ENCODE results near the gene TMEM125. TPM values are rescaled to one million over a fixed set of nuclear protein-coding genes. Genes with fewer than 3 reads are reported as not detected.

Gene TMEM125
- total and polyA plus RNA-seq, 4 donors: 7.5 to 19.3 (median 10.5) TPM

DNA sequence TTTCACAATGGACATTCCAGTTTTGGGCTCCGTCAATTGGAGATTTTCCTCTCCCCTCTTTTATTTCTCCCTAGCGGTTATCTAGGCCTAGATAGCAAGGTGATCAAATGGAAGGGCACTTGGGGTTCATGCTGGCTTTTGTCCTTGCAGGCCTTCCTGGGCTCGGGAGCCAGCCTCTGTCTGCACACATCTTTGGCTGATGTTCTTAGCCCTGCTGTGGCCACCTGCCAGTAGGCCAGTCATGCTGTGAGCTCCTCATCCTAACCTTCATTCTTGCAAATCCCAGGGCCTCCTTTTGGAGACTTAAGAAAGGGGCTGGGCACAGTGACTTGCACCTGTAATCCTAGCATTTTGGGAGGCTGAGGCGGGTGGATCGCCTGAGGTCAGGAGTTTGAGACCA is 44.5 kb downstream of the TMEM125 start:
- DNase-seq (ENCODE audit: low read depth in 4 of 6, low spot score in 6 of 6): no peak
- WGBS (ENCODE audit: insufficient coverage): 67% methylated on average over 2 of the region's 5 CpGs
- H3K27ac ChIP-seq (ENCODE audit: low read depth, low read length): no peak overlapping the region

DNA sequence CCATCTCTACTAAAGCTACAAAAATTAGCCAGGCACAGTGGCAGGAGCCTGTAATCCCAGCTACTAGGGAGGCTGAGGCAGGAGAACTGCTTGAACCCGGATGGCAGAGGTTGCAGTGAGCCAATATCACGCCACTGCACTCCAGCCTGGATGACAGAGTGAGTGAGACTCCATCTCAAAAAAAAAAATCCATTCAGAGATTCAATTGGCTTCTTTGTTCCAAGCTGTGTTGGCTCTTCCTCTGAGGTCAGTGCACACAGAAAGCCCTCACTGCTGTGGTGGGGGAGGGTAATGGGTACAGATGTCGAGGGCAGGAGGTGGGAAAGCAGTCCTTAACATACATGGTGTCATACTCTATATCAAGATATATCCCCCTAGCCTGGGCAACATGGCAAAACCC is 45.7 kb downstream of the TMEM125 start:
- peak overlapping the region; percentile 47 for H3K27ac ChIP-seq (ENCODE audit: low read depth, low read length)
- 75% methylated on average over 1 of the region's 3 CpGs for WGBS (ENCODE audit: insufficient coverage)

More for the DNA sequence above, 44.5 kb downstream of the TMEM125 start:
- no peaks in the 10 kb centered on the region for H3K9me3 ChIP-seq (ENCODE audit: control insufficient read depth, insufficient read depth, low read length)
- H3K4me1 ChIP-seq (ENCODE audit: control insufficient read depth, insufficient read depth, low read length): peaks cover 15% of the 10 kb centered on the region
- H3K4me3 ChIP-seq (ENCODE audit: low read depth, low read length): no peak overlapping the region
- H3K27me3 ChIP-seq (ENCODE audit: control insufficient read depth, insufficient read depth, low read length): no peaks in the 10 kb centered on the region
- H3K36me3 ChIP-seq (ENCODE audit: control insufficient read depth, insufficient read depth, low read length): peaks cover 3% of the 10 kb centered on the region

DNA sequence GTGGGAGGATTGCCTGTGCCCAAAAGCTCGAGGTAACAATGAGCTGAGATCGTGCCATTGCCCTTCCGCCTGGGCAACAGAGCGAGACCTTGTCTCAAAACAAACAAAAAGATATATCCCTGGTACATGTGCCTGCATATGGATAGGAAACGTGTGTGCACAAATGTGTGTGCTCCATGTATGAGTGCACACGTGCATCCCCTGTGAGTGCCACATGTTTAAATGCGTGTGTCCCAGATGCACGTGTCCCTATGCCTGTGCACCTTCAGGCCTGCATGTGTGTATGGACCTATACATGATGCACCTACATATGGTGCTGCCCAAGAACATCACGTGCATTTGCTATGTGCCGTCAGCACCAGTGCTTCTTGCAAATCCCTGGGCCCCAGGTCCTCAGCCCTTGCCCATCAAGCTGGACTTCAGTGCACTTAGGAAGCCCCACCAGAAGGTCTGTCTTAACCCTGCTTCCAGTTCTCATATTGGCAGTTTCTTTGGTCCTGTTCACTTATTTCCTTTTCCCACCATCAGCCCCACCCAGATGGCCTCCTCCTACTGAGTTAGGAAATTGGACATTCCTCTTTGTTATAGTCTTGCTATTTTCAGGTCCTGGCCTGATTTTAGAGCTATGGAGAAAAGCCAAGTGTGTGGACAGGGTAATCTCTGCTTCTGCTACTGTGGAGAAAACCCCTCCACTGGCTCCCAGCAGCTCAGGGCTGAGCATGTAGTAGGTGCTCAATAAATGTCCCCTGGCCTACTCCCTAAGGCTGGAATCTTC is 46.4 kb downstream of the TMEM125 start:
- Histone ChIP-seq H3K27ac (ENCODE audit: low read depth, low read length) (no peak overlapping the region), H3K36me3 (ENCODE audit: control insufficient read depth, insufficient read depth, low read length) (peaks cover 3% of the 10 kb centered on the region), H3K9me3 (ENCODE audit: control insufficient read depth, insufficient read depth, low read length) (no peaks in the 10 kb centered on the region), H3K4me3 (ENCODE audit: low read depth, low read length) (no peak overlapping the region), H3K4me1 (ENCODE audit: control insufficient read depth, insufficient read depth, low read length) (peaks cover 15% of the 10 kb centered on the region), H3K27me3 (ENCODE audit: control insufficient read depth, insufficient read depth, low read length) (no peaks in the 10 kb centered on the region)
- DNase-seq (ENCODE audit: low read depth in 4 of 6, low spot score in 6 of 6): no peak
- 91% methylated on average over 10 of the region's 10 CpGs for WGBS (ENCODE audit: insufficient coverage)

More for the DNA sequence above, 45.7 kb downstream of the TMEM125 start:
- Histone ChIP-seq H3K4me3 (ENCODE audit: low read depth, low read length) (no peak overlapping the region), H3K27me3 (ENCODE audit: control insufficient read depth, insufficient read depth, low read length) (no peaks in the 10 kb centered on the region), H3K9me3 (ENCODE audit: control insufficient read depth, insufficient read depth, low read length) (no peaks in the 10 kb centered on the region), H3K36me3 (ENCODE audit: control insufficient read depth, insufficient read depth, low read length) (peaks cover 3% of the 10 kb centered on the region), H3K4me1 (ENCODE audit: control insufficient read depth, insufficient read depth, low read length) (peaks cover 15% of the 10 kb centered on the region)
- DNase-seq (ENCODE audit: low read depth in 4 of 6, low spot score in 6 of 6): no peak

DNA sequence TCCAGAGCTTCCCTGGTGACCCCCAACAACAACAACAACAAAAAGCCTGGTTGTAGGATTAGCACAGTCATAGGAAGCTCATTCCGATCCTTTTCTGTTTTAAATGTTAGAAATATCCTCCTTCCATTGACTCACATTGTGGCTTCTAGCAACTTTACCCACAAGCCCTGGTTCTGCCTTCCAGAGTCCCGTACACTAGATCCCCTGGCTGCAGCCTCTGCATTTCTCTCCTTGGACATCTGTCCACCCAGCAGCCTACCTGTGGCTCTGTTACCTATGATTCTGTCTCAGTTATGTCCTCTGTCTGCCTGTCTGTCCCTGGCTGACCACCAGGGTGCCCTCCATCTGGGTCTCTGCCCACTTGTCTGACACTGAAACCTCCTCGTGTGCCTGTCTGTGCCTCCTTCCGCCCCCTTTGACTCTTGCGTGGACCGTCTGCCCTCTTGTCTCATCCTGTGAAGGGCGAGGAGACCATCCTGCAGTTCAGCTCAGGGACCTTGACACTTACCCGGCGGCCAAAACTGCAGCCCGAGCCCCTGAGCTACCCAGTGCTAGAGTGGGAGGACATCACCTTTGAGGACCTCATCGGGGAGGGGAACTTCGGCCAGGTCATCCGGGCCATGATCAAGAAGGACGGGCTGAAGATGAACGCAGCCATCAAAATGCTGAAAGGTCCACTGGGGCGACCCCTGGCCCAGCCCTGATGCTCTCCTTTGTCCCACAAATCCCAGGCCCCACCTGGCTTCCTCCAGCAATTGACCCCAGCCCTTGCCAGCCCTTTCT is 47.1 kb downstream of the TMEM125 start:
- WGBS (ENCODE audit: insufficient coverage): 86% methylated on average over 15 of the region's 16 CpGs
- Histone ChIP-seq H3K27me3 (ENCODE audit: control insufficient read depth, insufficient read depth, low read length) (no peaks in the 10 kb centered on the region), H3K4me3 (ENCODE audit: low read depth, low read length) (no peak overlapping the region), H3K27ac (ENCODE audit: low read depth, low read length) (no peak overlapping the region), H3K4me1 (ENCODE audit: control insufficient read depth, insufficient read depth, low read length) (peaks cover 15% of the 10 kb centered on the region), H3K9me3 (ENCODE audit: control insufficient read depth, insufficient read depth, low read length) (no peaks in the 10 kb centered on the region), H3K36me3 (ENCODE audit: control insufficient read depth, insufficient read depth, low read length) (peaks cover 3% of the 10 kb centered on the region)
- no peak for DNase-seq (ENCODE audit: low read depth in 4 of 6, low spot score in 6 of 6)

DNA sequence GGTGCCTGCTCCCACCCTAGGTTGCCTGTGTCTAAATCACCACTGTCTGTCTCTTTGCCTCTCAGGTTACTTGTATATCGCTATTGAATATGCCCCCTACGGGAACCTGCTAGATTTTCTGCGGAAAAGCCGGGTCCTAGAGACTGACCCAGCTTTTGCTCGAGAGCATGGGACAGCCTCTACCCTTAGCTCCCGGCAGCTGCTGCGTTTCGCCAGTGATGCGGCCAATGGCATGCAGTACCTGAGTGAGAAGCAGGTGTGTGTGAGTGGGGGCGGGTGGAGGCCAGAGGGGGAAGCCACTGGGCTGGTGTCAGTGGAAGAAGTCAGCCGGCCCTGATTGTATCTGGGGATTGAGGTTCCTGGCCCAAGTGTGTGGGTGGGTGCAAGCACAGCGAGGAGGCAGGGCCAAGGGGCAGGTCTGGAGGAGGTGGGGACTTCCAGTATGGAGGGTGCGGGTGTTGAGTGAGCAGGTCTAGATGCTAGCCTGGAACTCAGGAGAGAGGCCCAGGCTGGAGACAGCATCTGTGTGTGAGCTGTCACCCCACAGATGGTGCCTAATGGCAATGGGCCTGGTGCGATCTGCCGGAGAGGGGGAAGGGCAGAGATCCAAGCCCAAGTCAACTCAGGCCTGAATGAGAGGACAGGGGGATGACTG is 48.2 kb downstream of the TMEM125 start:
- no peaks in the 10 kb centered on the region for H3K27me3 ChIP-seq (ENCODE audit: control insufficient read depth, insufficient read depth, low read length)
- no peak overlapping the region for H3K27ac ChIP-seq (ENCODE audit: low read depth, low read length)
- no peak overlapping the region for H3K4me3 ChIP-seq (ENCODE audit: low read depth, low read length)
- H3K9me3 ChIP-seq (ENCODE audit: control insufficient read depth, insufficient read depth, low read length): no peaks in the 10 kb centered on the region
- peak in 2 of 6 donors; percentile 2 to 60 for DNase-seq (ENCODE audit: low read depth in 4 of 6, low spot score in 6 of 6)
- WGBS (ENCODE audit: insufficient coverage): 75% methylated on average over 15 of the region's 15 CpGs
- H3K4me1 ChIP-seq (ENCODE audit: control insufficient read depth, insufficient read depth, low read length): peaks cover 15% of the 10 kb centered on the region
- H3K36me3 ChIP-seq (ENCODE audit: control insufficient read depth, insufficient read depth, low read length): peaks cover 3% of the 10 kb centered on the region

DNA sequence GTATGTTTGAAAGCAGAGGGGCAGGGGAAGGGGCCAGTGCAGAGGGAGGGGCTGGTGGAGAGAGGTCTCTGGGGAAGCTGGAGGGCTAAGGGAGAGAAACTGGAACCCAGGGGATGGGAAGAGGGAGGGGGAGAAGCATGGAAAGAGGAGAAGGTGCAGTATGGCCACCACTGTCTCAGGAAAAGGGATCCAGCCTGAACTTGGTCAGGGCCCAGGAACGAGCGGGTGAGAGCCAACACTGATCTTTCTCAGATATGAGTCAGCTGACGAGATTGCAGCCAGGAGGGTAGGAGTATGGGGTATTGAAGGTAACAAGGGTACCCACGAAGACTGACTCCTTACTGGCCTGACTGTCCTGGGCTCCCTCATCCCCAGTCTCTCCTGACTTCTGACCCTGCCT is 49.0 kb downstream of the TMEM125 start:
- no peak overlapping the region for H3K4me3 ChIP-seq (ENCODE audit: low read depth, low read length)
- no peaks in the 10 kb centered on the region for H3K27me3 ChIP-seq (ENCODE audit: control insufficient read depth, insufficient read depth, low read length)
- peaks cover 15% of the 10 kb centered on the region for H3K4me1 ChIP-seq (ENCODE audit: control insufficient read depth, insufficient read depth, low read length)
- no peak for DNase-seq (ENCODE audit: low read depth in 4 of 6, low spot score in 6 of 6)
- no peaks in the 10 kb centered on the region for H3K9me3 ChIP-seq (ENCODE audit: control insufficient read depth, insufficient read depth, low read length)
- 71% methylated on average over 2 of the region's 4 CpGs for WGBS (ENCODE audit: insufficient coverage)
- H3K27ac ChIP-seq (ENCODE audit: low read depth, low read length): no peak overlapping the region
- H3K36me3 ChIP-seq (ENCODE audit: control insufficient read depth, insufficient read depth, low read length): no peaks in the 10 kb centered on the region

DNA sequence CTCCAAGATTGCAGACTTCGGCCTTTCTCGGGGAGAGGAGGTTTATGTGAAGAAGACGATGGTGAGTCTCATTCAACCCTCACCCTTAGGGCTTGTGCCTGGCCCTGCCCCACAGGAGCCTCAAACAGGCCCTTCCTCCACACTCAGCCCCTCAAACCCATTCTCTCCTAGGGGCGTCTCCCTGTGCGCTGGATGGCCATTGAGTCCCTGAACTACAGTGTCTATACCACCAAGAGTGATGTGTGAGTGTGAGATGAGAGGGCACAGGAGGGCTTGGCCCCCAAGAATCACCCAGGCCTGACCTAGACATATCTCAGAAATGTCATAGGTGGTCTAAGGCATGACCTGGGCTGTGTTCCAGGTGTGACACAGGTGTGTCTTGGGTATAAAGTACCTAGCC is 49.5 kb downstream of the TMEM125 start:
- no peak for DNase-seq (ENCODE audit: low read depth in 4 of 6, low spot score in 6 of 6)
- H3K27ac ChIP-seq (ENCODE audit: low read depth, low read length): no peak overlapping the region
- H3K36me3 ChIP-seq (ENCODE audit: control insufficient read depth, insufficient read depth, low read length): no peaks in the 10 kb centered on the region
- H3K4me1 ChIP-seq (ENCODE audit: control insufficient read depth, insufficient read depth, low read length): peaks cover 15% of the 10 kb centered on the region
- no peaks in the 10 kb centered on the region for H3K9me3 ChIP-seq (ENCODE audit: control insufficient read depth, insufficient read depth, low read length)
- H3K4me3 ChIP-seq (ENCODE audit: low read depth, low read length): no peak overlapping the region
- no peaks in the 10 kb centered on the region for H3K27me3 ChIP-seq (ENCODE audit: control insufficient read depth, insufficient read depth, low read length)
- WGBS (ENCODE audit: insufficient coverage): no CpG with 5 or more reads among the region's 5 CpGs

DNA sequence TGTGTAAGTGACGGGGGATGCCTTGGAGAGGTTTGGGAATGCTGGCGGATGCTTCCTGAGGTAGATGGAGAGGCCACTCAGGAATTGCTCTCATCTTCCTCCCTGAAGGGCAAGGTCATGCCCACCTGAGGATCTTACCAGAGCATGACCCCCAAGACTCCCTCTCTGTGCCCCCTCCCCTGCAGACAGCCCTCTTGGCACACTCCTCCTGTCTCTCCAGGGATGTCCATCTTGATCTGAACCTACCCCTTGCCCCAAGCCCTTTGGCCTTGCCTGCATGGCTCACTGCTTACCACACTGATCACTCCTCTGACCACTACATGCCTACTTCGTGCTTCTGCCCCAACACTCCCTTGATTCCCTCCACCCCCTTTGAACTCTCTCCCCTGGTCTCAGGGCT is 50.0 kb downstream of the TMEM125 start:
- DNase-seq (ENCODE audit: low read depth in 4 of 6, low spot score in 6 of 6): no peak
- 100% methylated on average over 1 of the region's 3 CpGs for WGBS (ENCODE audit: insufficient coverage)
- Histone ChIP-seq H3K9me3 (ENCODE audit: control insufficient read depth, insufficient read depth, low read length) (no peaks in the 10 kb centered on the region), H3K4me3 (ENCODE audit: low read depth, low read length) (no peak overlapping the region), H3K4me1 (ENCODE audit: control insufficient read depth, insufficient read depth, low read length) (peaks cover 15% of the 10 kb centered on the region), H3K36me3 (ENCODE audit: control insufficient read depth, insufficient read depth, low read length) (no peaks in the 10 kb centered on the region), H3K27ac (ENCODE audit: low read depth, low read length) (no peak overlapping the region), H3K27me3 (ENCODE audit: control insufficient read depth, insufficient read depth, low read length) (no peaks in the 10 kb centered on the region)

DNA sequence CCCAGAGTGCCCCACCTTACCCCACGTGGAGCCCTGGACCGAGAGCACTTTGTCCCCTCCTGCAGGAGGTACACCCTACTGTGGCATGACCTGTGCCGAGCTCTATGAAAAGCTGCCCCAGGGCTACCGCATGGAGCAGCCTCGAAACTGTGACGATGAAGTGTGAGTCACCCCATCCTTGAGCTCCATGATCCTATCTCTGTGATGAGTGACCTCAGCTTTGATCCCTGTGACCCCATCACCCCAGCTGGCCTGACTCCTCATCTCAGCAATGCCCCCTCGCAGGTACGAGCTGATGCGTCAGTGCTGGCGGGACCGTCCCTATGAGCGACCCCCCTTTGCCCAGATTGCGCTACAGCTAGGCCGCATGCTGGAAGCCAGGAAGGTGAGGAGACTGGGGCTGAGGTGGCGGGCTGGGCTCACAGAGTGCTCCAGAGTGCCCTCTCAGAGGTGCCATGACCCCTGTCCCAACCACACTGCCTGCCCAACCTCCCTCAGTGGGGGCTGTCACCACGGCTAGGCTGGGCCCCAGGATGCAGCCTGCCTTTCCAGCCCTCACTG is 51.6 kb downstream of the TMEM125 start:
- H3K27ac ChIP-seq (ENCODE audit: low read depth, low read length): no peak overlapping the region
- no peaks in the 10 kb centered on the region for H3K9me3 ChIP-seq (ENCODE audit: control insufficient read depth, insufficient read depth, low read length)
- H3K4me1 ChIP-seq (ENCODE audit: control insufficient read depth, insufficient read depth, low read length): peaks cover 5% of the 10 kb centered on the region
- DNase-seq (ENCODE audit: low read depth in 4 of 6, low spot score in 6 of 6): no peak
- H3K4me3 ChIP-seq (ENCODE audit: low read depth, low read length): no peak overlapping the region
- H3K36me3 ChIP-seq (ENCODE audit: control insufficient read depth, insufficient read depth, low read length): no peaks in the 10 kb centered on the region
- no peaks in the 10 kb centered on the region for H3K27me3 ChIP-seq (ENCODE audit: control insufficient read depth, insufficient read depth, low read length)
- 95% methylated on average over 15 of the region's 16 CpGs for WGBS (ENCODE audit: insufficient coverage)

All from spinal cord (tissue), 10 donors.